BLaER1 (cell line): ENCODE measurements around the gene BCL10.
"Not testable (repeated sequence)": the region's sequence is repeated elsewhere in the genome, so short reads cannot be mapped to it uniquely, and the experiment has no call there.

ENCODE experiments used
- H3K27ac ChIP-seq: shearing (Covaris generic); formaldehyde crosslinking; 2 replicates; pipeline ENCODE4 v1.8.1; 2022
- H3K27me3 ChIP-seq: shearing (Covaris generic); formaldehyde crosslinking; 2 replicates; pipeline ENCODE4 v1.8.1; 2022
- H3K36me3 ChIP-seq: shearing (Covaris generic); formaldehyde crosslinking; 2 replicates; pipeline ENCODE4 v1.8.1; 2022
- H3K4me1 ChIP-seq: shearing (Covaris generic); formaldehyde crosslinking; 2 replicates; pipeline ENCODE4 v1.8.1; 2022
- H3K4me2 ChIP-seq: shearing (Covaris generic); formaldehyde crosslinking; 2 replicates; pipeline ENCODE4 v1.8.1; 2022
- H3K4me3 ChIP-seq: shearing (Covaris generic); formaldehyde crosslinking; 2 replicates; pipeline ENCODE4 v1.8.1; 2022
- H3K9ac ChIP-seq: shearing (Covaris generic); formaldehyde crosslinking; 2 replicates; pipeline ENCODE4 v1.8.1; 2022
- H3K9me3 ChIP-seq: shearing (Covaris generic); formaldehyde crosslinking; 2 replicates; pipeline ENCODE4 v1.8.1; 2022
- H4K20me1 ChIP-seq: shearing (Covaris generic); formaldehyde crosslinking; 2 replicates; pipeline ENCODE4 v1.8.1; 2022
- Cebpa-rat ChIP-seq: shearing (Covaris generic); IDR thresholded peaks from 2 replicates; pipeline ENCODE4 v1.8.1; 2022

Gene BCL10

DNA sequence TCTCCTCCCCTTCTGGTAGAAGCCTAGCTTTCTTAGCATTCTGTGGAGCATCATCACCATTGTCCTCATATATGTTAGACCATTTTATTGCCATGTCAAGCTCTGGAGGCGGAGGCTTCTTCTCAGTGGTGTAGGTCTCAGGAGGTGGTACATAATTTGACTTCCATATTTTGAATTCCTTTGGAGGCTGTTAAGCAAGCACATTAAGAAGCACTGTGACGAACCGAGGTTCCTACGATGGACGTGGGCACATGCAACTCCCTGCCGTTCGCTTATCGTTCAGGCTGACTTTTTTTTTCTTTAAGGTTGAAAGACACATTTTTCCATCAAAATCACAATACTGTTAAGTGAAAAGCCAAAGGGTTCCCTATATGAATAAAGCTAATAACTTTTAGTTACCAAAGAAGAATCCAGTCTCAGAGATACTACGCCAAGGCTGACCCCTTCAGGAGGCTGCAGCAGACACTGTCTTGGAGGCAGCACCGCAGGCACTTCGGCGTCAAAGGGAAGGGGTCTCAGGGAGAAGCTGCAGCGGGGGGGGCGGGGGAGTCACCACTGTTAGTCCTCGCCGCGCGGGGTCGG is 17.8 kb downstream of the BCL10 start:
- H3K4me1 ChIP-seq, result peaks cover 29% of the 10 kb centered on the region
- H4K20me1 ChIP-seq, result peaks cover 55% of the 10 kb centered on the region
- H3K4me2 ChIP-seq, result peak overlapping the region; percentile 98
- H3K4me3 ChIP-seq, result peak overlapping the region; percentile 97
- H3K36me3 ChIP-seq, result peaks cover 58% of the 10 kb centered on the region
- H3K9me3 ChIP-seq, result peaks cover 13% of the 10 kb centered on the region; the same call in 1 of the 2 replicates
- peak overlapping the region; percentile 92 for H3K9ac ChIP-seq
- H3K27me3 ChIP-seq, result no peaks in the 10 kb centered on the region
- peak overlapping the region; percentile 80 for H3K27ac ChIP-seq
- no peak for TF ChIP-seq Cebpa-rat

DNA sequence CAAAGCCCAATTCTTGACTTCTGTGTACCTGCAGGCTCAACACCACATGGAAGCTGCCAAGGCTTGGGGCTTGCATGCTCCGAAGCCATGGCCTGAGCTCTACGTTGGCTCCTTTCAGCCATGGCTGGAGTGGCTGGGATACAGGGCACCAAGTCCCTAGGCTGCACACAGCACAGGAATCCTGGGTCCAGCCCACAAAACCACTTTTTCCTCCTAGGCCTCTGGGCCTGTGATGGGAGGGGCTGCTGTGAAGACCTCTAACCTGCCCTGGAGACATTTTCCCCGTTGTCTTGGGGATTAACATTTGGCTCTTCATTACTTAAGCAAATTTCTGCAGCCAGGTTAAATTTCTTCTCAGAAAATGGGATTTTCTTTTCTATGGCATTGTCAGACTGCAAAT is 27.4 kb downstream of the BCL10 start:
- not testable (repeated sequence) for H3K9ac ChIP-seq, H3K4me1 ChIP-seq, H3K4me2 ChIP-seq, H3K27ac ChIP-seq, H3K4me3 ChIP-seq, H3K27me3 ChIP-seq
- H3K36me3 ChIP-seq, result peaks cover 48% of the 10 kb centered on the region
- peaks cover 23% of the 10 kb centered on the region for H3K9me3 ChIP-seq
- H4K20me1 ChIP-seq, result peaks cover 17% of the 10 kb centered on the region

DNA sequence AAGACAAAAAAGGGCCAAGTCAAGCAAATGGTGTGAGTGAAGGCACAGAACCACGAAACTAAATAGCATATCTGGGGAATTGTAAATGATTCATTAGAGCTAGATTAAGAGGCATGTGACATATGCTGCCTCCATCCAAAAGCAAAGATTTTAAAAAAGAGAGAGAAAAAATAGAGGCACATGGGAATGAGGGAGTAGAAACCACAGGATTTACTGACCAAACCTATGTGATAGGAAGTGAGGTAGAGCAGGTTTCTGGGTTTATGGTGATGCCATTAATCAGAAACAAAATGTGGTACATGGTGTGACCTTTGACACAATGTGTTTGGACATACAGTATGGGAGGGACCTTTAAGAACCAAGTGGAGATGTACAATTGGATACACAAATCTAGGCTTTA is 30.5 kb downstream of the BCL10 start:
- H3K4me3 ChIP-seq, result no peak overlapping the region
- H3K4me1 ChIP-seq, result 0 out of 2 replicates have a peak, but pooled peaks cover under 1% of the 10 kb centered on the region
- peaks cover 24% of the 10 kb centered on the region for H3K36me3 ChIP-seq
- no peaks in the 10 kb centered on the region for H4K20me1 ChIP-seq
- no peak overlapping the region for H3K4me2 ChIP-seq
- peaks cover 23% of the 10 kb centered on the region for H3K9me3 ChIP-seq
- H3K27me3 ChIP-seq, result no peaks in the 10 kb centered on the region
- no peak overlapping the region for H3K9ac ChIP-seq
- no peak for TF ChIP-seq Cebpa-rat
- H3K27ac ChIP-seq, result no peak overlapping the region

DNA sequence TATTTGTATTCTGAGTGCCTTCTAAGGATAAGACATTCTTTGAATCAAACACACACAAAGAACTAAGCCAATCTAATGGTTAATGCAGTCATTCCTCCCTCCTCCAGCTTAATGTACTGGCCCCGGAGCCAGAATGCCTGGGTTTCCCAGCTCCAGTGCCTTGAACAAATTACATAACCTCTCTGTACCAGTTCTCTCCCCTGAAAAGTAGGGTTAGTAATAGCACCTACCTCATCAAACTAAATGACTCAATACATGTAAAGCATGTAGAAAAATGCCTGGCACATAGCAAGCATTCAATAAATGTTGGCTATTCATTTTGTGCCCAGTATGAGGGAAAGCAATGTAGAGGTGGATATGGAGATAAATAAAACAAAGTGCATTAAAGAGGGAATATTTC is 31.0 kb downstream of the BCL10 start:
- no peak for TF ChIP-seq Cebpa-rat
- Histone ChIP-seq H3K36me3 (peaks cover 19% of the 10 kb centered on the region), H3K27ac (no peak overlapping the region), H3K9me3 (peaks cover 22% of the 10 kb centered on the region), H3K27me3 (no peaks in the 10 kb centered on the region), H3K4me3 (no peak overlapping the region), H3K9ac (no peak overlapping the region), H3K4me2 (no peak overlapping the region), H3K4me1 (0 out of 2 replicates have a peak, but pooled peaks cover 5% of the 10 kb centered on the region), H4K20me1 (no peaks in the 10 kb centered on the region)

DNA sequence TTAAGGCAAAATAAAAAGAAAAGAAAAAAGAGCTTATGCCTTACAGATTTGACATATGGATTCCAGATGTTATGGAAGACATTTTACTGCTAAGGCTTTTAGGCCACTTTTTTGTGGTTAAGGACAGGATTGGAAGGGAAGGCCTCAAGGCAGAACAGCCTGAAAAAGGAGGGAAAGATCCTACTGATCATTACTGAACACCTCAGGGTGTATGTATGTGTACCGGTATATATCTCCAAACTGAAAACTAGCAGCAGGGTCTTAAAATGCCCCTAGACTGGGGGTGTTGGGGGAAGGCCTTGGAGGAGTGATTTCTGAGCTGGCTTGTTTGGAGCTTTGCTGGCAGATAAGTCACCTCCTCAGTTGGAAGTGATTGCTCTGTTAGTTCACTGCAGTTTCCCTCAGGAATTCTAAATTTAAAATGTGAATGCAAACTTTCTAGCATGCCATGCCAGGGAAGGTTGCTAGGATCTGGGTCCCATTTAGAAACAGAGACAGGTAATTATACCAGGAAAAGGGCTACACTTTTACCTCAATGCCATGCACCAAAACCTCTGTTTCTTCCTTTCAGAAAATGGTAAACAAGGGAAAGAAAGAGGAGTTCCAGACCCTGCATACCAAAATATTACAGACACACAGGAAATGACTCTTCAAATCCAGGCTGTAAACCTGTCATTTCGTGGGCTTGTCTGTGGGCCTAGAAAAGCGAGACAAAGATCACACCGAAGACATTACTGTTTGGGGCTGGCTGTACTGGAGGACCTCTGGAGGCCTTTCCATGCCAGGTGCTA is 32.0 kb downstream of the BCL10 start:
- H3K27ac ChIP-seq, result no peak overlapping the region
- H3K4me3 ChIP-seq, result no peak overlapping the region
- no peak overlapping the region for H3K4me2 ChIP-seq
- TF ChIP-seq Cebpa-rat, result no peak
- H4K20me1 ChIP-seq, result no peaks in the 10 kb centered on the region
- H3K9me3 ChIP-seq, result peaks cover 13% of the 10 kb centered on the region
- peaks cover 10% of the 10 kb centered on the region for H3K36me3 ChIP-seq
- no peak overlapping the region for H3K9ac ChIP-seq
- H3K4me1 ChIP-seq, result 0 out of 2 replicates have a peak, but pooled peaks cover 6% of the 10 kb centered on the region
- no peaks in the 10 kb centered on the region for H3K27me3 ChIP-seq

DNA sequence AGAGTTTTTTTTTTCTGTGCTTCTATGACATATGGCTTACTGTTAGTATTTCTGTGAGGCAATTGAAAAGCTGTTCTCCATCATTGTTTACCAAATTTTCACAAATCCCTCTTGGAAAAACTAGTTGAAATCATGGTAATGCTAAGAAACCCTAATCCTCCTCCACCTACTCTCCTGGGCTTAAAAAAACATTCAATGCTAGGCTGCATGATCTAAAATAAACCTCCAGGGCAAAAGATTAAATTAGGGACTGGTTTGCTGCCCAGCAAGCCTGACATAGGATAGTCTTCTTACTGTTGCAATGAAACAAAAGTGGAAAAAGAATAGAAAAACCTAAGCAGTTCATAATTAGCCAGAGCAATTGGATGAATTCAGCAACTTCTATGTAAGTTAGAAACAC is 33.1 kb downstream of the BCL10 start:
- no peak for TF ChIP-seq Cebpa-rat
- Histone ChIP-seq H3K36me3 (no peaks in the 10 kb centered on the region), H3K27me3 (no peaks in the 10 kb centered on the region), H3K4me2 (no peak overlapping the region), H3K4me1 (0 out of 2 replicates have a peak, but pooled peaks cover 6% of the 10 kb centered on the region), H3K9me3 (peaks cover 2% of the 10 kb centered on the region), H4K20me1 (no peaks in the 10 kb centered on the region), H3K27ac (no peak overlapping the region), H3K4me3 (no peak overlapping the region), H3K9ac (no peak overlapping the region)

DNA sequence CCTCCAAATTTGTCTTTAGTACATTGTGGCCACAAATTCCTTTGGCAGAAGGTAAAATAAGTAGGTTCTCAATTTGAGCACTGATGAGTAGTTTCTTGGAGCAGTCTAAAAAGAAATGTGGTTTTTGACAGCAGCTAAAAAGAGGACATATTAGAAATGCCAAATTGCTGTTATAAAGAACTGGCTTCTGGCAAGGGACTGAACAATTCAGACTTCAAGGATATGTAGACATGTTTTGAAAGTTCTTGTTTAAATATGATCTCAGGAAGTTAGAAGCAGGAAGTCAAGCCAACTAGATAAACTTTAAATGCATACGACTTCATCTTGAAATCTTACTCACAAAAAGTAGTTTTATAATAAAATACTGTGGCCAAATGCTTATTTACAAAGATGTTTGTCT is 35.8 kb downstream of the BCL10 start:
- no peaks in the 10 kb centered on the region for H3K27me3 ChIP-seq
- no peak for TF ChIP-seq Cebpa-rat
- H3K4me3 ChIP-seq, result no peak overlapping the region
- no peak overlapping the region for H3K4me2 ChIP-seq
- H3K36me3 ChIP-seq, result no peaks in the 10 kb centered on the region
- no peak overlapping the region for H3K27ac ChIP-seq
- no peaks in the 10 kb centered on the region for H4K20me1 ChIP-seq
- no peak overlapping the region for H3K9ac ChIP-seq
- H3K4me1 ChIP-seq, result 0 out of 2 replicates have a peak, but pooled peaks cover 6% of the 10 kb centered on the region
- H3K9me3 ChIP-seq, result no peaks in the 10 kb centered on the region

DNA sequence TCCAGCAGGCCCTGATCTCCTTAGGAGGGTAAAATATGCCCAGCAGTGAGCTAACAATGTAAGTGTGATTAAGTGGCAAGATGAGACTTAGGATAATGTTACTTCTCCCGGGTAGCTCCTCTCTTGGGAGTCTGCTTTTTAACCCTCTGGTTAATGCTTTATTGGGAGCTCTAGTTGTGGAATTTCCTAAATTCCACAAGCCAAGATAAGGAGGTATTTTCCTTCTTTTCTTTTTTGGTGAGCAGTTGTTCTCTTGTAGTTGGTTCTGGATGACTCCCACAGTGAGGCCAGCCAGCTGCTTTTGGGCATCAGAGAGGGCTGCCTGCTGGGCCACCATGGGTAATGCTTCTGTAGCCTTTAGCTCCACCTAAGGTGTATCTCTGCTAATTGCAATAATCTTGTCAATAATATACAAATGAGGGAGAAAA is 36.2 kb downstream of the BCL10 start:
- Histone ChIP-seq H3K9me3 (no peaks in the 10 kb centered on the region), H3K27ac (no peak overlapping the region), H4K20me1 (no peaks in the 10 kb centered on the region), H3K4me2 (no peak overlapping the region), H3K4me3 (no peak overlapping the region), H3K4me1 (0 out of 2 replicates have a peak, but pooled peaks cover 6% of the 10 kb centered on the region), H3K27me3 (no peaks in the 10 kb centered on the region), H3K36me3 (no peaks in the 10 kb centered on the region), H3K9ac (no peak overlapping the region)
- no peak for TF ChIP-seq Cebpa-rat

DNA sequence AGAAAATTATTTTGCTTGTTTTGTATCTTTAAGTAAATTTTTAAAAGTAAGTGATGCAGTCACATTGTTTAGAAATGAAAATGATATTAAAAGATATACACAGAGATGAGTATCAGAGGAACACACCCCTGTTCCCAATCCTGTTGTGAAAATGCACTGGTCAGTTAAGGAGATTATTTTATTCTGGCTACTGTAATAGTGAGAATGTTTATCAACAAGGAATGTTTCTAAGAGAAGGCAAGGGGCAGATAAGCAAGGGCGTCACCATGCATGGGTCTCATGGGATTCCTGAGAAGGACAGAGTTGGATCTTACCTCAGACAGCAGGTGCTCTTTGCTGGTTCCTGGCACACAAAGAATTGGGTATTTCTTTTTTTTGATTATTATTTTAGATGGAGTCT is 38.8 kb downstream of the BCL10 start:
- Histone ChIP-seq H3K27me3 (no peaks in the 10 kb centered on the region), H3K4me3 (no peak overlapping the region)

DNA sequence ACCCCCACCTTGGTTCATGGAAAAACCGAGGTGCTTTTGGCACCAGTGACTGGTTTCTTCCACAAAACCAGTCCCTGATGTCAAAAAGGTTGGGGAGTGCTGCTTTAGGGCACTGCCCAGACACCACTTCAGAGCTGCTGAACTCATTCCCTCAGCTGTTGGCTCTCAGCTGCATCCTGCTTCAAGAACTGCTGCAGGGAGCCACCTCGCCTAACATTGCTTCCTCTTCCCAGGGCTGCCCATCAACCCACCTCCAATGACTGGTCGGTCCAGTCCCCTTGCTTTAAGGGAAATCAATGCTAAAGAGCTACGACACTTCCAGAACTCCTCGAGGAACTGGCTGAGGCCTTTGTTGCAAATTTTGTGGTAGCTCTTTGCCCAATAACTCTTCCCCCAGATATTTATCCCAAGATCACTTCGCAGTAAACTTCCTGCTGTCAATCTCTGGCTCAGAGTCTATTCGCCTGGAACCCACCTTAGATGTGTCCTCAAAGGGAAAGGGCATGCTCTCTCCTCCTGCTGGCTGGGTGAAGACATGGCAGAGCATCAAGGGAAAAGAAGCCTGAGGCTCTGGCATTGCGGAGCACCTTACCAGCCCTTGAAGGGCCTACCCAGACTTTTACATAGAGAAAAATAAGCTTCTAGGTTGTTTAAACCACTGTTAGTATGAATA is 46.0 kb downstream of the BCL10 start:
- Histone ChIP-seq H3K9me3 (no peaks in the 10 kb centered on the region), H3K27me3 (no peaks in the 10 kb centered on the region), H3K27ac (no peak overlapping the region), H3K4me1 (no peaks in the 10 kb centered on the region), H3K4me2 (no peak overlapping the region), H4K20me1 (no peaks in the 10 kb centered on the region), H3K9ac (no peak overlapping the region), H3K36me3 (no peaks in the 10 kb centered on the region), H3K4me3 (no peak overlapping the region)
- no peak for TF ChIP-seq Cebpa-rat

More for the DNA sequence above, 38.8 kb downstream of the BCL10 start:
- no peaks in the 10 kb centered on the region for H3K9me3 ChIP-seq
- no peak overlapping the region for H3K4me2 ChIP-seq
- 0 out of 2 replicates have a peak, but pooled peaks cover 6% of the 10 kb centered on the region for H3K4me1 ChIP-seq
- no peak for TF ChIP-seq Cebpa-rat
- no peak overlapping the region for H3K27ac ChIP-seq
- no peaks in the 10 kb centered on the region for H4K20me1 ChIP-seq
- no peaks in the 10 kb centered on the region for H3K36me3 ChIP-seq
- H3K9ac ChIP-seq, result no peak overlapping the region
